Tibial nerve (tissue), 4 donors: ENCODE results near the gene TCF4.

Experiments used
- CTCF ChIP-seq, 5 experiments: fragments of 200-600 bp in 3 of 5; fragments of 450-650 bp in 2 of 5; sonication (generic) in 3 of 5; IDR thresholded peaks; one replicate each; pipeline ENCODE4 v1.5.1; 2016 to 2019; ENCODE audit warnings: antibody characterized with exemption in 5 of 5, mild to moderate bottlenecking in 3 of 5, moderate library complexity in 2 of 5
- EP300 ChIP-seq, 2 donors: sonication (generic); formaldehyde crosslinking; IDR thresholded peaks; one replicate each; pipeline ENCODE4 v1.6.1; 2017; ENCODE audit warnings: antibody characterized with exemption in 2 of 2, mild to moderate bottlenecking in 1 of 2
- POLR2A ChIP-seq, 2 donors: fragments of 450-650 bp; IDR thresholded peaks; one replicate each; pipeline ENCODE4 v1.6.1; 2017; ENCODE audit warnings: antibody characterized with exemption in 2 of 2, mild to moderate bottlenecking in 2 of 2, moderate library complexity in 2 of 2

DNA sequence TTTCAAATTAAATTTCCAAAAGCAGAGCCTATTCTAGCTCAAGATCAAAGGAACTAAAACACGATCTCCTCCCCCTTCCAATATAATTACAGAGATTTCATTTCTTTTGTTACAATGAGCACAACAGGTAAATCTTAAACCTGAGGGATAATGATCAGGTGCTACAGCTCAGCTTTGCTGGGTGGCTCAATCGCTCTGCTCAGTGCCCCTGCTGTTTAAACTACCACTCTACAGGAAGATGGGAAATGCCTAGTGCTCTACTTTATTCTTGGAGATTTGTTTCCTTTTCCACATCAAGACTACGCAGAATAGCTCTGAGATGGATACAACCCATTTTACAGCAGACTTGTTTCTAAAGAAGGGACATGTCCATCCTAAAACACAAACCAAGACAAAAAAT is 162.3 kb downstream of the TCF4 start:
- TF ChIP-seq CTCF (IDR thresholded peaks at IDR 0.05) (no peak), EP300 (IDR thresholded peaks at IDR 0.05) (no peak), POLR2A (IDR thresholded peaks at IDR 0.05) (no peak)
